ENCODE results near the gene MAST4.

The MAST4 gene

DNA sequence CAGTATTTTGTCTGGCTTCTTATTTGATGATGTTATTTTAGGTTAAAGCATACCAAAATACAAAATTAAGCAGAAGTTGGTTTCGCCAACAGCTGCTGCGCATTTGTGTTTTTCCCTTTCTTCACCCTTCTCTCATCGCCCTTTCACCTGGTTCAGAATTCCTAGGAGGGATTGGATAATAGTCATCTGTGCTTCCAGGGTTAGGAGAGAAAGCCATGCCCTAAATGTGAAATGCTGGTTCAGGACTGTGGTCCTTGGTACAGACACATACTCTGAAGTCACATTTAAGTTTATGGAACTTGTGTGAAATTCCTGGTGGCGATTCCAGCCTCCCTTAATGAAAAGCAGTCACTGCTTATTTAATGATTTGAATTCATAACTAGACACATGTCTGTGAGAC is 7.7 kb downstream of the MAST4 start:
- no peak for DNase-seq (ENCODE audit: low spot score)

DNA sequence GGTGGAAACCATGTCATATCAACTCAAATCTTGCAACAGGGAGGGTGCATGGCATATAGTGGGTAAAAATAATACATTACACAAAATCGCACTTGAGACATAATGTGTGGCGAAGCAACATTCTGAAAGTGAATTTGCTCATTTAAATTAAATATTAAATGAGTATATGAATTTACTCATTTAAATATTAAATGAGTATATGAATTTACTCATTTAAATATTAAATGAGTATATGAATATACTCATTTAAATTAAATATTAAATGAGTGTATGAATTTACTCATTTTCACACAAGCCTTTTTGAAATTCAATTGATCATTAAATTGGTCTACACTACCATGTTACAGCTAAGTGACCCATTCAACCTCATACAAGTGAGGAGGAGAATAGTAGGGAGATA is 10.5 kb downstream of the MAST4 start:
- DNase-seq (ENCODE audit: low spot score), result no peak

DNA sequence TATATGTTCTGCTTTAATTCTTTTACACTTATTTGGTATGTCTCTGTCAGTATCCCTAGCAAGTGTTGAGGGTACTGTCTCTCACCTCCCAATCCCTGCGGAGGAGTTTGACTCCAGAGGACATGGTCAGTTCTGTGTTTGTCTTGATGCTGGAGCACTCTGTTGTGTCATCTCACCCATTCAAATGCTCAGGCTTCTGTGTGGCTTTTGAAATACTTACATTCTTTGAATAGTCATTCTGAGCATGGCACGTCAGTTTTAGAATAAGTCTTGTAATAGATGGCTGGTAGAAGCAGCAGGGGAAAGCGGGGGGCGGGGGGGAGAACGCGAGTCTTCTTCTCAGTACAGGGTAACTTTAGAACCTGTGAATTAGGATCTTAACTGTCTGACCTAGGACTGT is 12.3 kb downstream of the MAST4 start:
- DNase-seq (ENCODE audit: low spot score), result no peak

DNA sequence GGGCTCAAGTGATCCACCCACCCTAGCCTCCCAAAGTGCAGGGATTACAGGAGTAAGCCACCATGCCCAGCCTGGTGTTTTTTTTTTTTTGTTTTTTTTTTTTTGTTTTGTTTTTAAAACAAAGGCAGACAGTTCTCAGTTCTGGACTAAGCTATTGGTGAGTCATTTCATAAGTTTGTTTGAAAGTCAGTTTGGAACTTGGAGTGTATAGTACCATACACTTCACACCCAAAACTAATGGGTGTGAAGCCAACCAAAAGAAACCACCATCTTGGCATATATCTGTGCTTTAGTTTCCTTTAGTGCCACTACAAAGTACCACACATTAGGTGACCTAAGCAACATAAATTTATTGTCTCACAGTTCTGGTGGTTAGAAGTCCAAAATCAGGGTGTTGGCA is 13.4 kb downstream of the MAST4 start:
- no peak for DNase-seq (ENCODE audit: low spot score)

DNA sequence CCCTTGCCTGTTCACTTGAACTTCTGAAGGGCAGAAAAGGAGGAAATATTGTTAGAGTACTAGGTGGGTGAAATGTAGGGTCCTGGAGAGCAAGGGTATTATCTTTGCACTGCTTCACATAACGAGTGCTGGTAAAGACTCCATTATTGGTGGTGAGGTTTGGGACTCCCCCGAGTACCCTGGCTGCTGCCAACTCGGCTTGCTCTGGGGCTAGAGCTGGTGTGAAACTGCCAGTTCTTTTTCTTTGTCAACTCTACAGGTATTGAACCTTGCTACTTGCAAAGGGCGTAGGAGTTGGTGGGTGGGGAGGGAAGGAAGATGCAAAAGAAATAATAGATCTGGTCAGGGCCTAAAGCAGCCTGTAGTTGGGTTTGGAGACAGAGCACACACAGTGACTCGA is 16.0 kb downstream of the MAST4 start:
- no peak for DNase-seq (ENCODE audit: low spot score)

DNA sequence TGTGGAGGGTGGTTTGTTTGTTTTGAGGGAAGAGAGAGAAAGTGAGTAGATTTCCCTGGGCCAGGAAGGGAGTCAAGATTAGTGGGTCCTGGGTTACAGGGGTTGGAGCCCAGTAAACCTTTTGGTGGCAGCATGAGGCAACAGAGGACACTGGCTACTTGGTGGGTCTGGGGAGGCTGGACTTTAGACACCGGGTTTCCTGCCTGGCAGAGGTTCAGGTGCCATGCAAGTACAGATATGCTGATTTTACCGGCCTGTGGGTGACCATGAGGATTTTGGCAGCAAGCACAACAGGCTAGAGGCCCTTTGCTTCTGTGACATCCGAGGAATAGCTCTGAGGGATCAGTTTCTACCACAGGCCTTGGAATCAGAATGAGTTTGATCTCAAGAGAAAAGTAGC is 18.9 kb downstream of the MAST4 start:
- DNase-seq (ENCODE audit: low spot score), result no peak

DNA sequence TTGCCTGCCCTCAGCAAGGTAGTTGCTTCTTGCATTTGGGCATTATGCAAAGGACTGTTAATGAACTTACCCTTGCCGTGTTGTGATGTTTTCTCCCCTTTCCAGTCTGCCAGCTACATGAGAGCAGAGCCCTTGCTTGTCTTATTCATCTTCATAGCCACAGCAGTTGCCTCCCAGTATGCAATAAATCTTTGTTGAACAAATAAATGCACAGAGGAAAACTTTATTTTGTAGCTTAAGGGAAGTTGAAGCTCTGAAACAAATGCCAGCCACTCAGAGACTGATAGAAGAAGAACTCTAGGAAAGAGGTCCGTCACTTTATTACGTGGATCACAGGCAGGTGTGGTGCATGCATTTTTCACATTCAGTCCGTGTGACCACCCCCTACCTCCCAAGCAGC is 19.7 kb downstream of the MAST4 start:
- no peak for DNase-seq (ENCODE audit: low spot score)

DNA sequence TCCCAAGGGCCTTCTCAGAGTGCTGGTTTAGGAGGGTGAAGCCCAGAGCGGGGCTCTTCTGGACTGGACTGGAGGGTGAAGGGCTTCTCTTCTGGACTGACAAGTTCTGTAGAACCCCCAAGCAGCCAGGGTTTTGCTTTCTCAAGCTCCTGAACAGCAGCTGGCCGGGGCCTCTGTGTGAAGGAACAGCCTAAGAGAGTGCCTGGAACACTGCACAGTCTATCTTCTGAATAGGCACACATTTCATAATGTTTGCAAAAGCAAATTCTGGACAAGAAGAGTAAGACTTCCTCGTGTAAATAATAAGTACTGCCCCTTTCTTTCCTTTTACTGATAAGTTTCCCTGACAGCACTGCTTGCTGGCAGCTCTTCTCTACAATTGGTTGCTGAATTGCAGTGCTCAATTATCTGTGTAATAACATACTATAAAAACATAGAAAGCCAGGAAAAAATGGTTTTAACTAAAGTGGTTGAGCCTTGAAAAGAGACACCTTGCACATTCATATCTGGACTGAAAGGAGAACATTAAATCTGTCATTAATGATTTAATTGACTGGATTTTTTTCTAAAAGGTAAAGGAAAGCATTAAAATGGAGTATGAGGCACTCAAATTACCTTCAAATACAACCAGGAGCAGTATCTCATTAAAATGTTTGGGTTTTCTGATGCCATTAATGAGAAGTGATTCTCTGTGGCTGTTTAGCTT is 20.5 kb downstream of the MAST4 start:
- DNase-seq (ENCODE audit: low spot score), result no peak

DNA sequence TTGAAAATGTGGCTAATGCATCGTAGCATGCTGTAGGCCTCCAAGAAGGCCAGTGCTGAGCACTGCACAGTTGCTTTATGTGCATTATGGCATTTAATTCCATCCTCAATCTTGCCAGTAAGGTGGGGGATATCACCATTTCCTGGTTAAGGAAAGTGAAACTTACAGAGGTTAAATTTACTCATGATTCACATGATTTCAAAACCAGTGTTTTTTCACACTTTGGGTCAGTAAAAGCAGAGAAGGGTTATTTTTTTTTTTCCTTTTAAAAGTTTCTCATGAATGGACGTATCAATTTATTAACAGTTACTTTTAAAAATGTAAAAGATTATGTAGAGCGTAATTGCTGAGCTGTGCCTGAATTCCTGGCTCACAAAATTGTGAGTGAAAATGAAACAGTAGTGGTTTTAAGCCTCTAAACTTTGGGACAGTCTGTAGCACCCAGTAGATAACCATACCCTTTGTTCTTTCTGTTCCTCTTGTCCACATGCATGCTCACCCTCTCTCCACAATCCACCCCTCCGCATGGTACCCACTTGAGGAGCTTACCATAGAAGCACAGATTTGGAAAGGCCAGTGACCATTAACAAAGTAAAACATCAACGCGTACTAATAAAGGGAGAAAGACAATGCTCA is 21.2 kb downstream of the MAST4 start:
- DNase-seq (ENCODE audit: low spot score), result no peak

DNA sequence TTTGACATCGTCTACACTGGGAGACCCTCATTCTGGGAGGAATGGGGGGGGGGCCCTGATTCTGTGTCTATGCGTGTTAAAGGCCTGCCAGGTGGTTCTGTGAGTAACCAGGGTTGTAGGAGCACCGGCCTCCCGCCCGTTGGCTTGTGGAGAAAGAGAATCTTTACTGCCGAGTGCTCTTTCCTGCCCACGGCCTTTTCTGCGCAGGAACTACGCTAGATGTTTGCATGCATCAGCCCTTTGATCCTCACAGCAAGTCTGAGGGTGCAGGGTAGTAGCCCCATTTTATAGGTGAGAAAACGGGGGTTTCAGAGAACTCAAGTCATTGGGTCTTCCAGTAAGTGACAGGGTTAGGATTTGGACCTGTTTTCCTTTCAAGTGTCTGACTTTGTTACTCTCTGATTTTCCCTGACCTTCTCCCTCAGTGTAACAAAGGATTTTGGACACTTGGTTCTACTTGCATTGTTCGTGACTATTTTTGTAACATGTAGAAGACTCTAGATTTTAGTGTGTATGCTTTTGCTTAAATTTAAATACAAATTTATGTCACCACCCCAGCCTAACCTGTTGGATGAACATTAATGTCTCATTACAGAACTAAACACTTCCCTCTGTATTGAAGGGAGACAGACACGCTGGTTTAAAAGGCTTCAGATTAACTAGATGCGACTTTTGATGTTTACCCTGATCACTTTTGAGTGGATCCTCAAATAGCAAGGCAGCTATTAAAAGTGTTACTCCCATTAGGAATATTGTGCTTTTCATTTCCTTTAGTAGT is 22.0 kb downstream of the MAST4 start:
- no peak for DNase-seq (ENCODE audit: low spot score)

DNA sequence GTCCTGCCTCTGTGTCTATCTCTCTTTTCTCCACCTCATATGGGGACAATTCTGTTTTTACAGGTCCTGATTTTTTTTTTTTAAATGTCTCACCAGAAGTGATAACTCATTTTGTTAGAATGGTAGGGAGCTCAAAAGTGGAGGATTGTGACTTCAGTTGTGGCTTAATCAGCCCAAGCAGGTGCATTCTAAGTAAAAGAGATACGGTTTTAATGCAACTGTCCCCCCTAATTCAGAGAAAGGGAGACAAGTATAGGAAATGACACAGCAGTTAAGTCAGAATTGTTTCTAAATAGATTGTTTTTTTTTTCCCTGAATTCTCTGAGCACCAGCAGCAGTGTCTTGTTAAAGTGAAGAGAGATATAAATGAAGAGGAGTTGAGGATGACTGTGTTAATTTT is 24.5 kb downstream of the MAST4 start:
- no peak for DNase-seq (ENCODE audit: low spot score)

DNA sequence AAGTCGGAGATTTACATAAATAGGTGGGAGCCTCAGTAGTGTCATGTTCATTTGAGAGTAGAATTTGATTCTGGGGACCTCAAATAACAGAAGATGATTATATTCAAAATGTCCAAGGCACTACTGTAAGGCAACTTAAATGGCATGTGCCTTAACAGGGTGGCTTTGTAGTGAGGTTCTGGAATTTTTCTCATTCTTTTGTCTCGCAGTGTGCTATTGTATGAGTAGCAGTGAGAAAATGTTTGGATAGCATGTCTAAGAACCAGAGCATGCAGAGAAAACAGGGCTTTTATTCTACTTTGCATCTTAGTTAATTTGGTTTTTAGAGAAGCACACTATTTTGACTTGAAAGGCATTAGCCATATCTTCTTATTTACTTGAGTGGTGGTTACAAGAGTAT is 25.0 kb downstream of the MAST4 start:
- DNase-seq (ENCODE audit: low spot score), result no peak

DNA sequence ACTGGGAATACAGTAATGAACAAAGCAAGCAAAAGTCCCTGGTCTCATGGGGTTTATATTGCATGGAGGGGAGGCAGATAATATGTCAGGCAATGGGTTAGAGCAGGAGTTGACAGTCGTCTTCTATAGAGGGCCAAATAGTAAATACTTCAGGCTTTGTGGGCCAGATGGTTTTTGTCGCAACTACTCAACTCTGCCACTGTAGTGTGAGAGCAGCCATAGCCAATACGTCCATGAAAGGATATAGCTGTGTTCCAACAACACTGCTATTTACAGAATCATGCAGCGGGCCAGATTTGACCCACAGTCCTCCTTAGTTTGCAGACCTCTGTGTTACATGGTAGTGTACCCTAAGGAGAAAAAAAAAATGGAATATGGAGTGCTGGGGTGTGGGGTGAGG is 25.5 kb downstream of the MAST4 start:
- no peak for DNase-seq (ENCODE audit: low spot score)

DNA sequence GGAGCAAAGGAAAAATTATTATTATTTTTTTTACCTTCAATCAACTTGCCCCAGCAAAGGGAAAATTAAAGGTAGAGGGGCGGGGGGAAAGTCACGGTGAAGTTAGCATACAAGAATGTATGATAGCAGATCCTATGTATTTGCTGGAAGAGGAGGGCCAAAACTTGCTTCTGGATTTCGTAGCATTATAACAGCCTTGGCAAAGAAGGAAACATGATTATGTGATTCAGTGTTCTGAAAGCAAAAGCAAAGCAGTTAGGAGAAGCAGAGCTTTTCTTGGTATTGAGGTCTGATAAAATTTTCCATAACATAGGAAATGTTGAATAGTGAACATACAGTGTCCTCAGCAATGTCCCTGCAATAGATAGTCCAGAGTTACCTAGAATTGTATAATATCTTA is 32.4 kb downstream of the MAST4 start:
- no peak for DNase-seq (ENCODE audit: low spot score)

DNA sequence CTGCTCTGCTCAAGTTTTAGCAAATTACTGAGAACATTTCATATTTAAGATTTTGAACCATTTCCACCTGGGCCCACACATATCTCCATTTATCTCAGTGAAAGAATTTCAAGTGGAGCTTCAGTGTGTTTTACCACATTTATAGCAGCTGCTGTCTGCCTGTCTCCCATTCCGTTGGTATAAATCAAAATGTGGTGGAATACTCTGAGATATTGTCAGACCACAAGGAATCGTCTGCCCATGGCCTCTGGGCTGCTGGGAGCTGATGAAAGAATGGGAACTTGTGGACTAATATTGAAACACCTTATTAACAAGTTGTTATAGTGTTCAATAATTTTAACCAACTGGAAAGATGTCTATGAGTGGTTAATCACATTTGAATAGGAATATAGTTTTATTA is 33.3 kb downstream of the MAST4 start:
- DNase-seq (ENCODE audit: low spot score), result no peak

DNA sequence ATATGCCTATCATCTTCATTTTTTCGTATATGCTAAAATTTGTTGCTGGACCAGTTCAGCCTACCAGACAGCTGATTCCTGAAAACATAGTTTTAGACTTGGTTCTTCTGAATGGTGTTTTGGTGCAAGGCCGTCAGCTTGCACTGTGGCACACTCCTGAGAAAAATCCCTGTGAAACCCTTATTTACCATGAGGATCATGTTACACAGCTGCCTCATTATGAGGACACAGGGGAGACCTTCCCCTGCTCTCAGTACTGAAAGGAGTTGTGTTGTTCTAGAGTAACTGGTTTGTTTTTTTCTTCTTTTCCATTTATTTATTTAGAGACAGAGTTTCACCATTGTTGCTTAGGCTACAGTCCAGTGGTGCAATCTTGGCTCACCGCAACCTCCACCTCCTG is 37.6 kb downstream of the MAST4 start:
- no peak for DNase-seq (ENCODE audit: low spot score)

DNA sequence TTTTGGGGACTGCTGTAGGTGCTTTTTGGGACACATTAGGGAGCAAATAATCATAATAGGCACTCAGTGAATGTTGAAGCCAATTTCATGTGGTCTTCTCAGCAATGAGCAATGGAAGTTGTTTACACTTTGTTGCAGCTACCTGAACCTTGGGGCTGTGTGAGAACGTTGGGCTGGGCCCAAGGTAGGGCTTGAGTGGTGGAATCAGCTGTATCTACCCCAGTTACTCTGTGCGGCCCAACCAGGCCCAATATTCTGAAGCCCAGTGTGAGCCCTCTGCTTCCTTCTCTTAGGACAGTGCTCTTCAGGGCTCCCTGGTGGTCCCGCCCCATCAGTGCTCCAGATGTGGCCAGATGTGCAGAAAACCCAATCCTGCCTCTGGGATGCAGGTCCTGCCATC is 38.4 kb downstream of the MAST4 start:
- DNase-seq (ENCODE audit: low spot score), result no peak

DNA sequence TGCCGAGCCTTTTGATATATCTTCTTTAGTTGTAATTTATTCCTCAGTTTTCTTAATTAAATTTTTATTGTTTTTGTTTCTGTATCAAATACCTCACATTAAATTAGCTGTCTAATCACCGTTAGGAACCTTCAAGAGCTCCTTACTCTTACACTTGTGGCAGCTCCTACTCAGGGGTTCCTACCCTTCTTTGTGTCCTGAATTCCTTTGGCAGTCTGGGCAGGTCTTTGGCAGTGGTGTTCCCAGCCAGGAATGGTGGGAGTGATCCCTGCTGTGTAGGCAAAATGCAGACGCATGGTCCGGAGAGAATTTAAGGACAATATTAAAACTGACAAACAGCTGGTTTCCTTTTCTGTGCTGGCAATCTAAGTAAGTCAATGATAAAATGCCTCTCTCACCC is 41.8 kb downstream of the MAST4 start:
- DNase-seq (ENCODE audit: low spot score), result no peak

DNA sequence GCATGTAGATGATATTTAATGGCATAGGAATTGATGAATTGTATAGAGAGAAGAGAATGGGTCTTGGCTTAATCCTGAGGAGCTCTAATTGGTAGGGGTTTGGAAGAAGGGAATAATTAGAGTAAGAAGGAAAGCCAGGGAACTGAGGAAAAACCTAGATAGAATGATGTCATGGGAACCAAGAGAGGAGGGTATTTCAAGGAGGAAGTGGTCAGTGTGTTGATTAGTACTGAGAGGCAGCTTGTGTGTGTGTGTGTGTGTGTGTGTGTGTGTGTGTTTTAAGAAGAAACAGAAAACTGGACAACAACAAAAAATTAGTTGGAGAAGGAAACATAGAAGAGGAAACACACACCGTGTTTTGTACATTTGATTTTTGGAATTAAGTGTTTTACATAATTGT is 42.8 kb downstream of the MAST4 start:
- no peak for DNase-seq (ENCODE audit: low spot score)

DNA sequence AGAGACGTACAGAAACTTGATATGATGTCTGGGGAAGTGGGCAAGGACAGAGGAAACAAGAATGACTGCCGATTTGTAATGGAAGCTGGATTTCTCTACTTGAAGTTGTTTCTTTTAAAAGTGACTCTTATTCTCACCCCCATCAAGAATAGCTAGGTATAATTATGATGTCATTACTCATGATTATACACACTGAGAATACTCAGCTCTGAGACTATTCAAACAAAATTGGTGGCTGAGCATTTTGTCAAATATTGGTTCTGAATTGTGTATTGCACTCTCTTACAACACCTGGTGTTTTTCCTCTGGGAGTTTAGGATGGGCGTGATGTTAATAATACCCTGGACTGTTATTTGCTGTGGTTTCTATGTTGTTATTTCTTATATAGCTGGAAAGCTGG is 46.3 kb downstream of the MAST4 start:
- DNase-seq (ENCODE audit: low spot score), result no peak

DNA sequence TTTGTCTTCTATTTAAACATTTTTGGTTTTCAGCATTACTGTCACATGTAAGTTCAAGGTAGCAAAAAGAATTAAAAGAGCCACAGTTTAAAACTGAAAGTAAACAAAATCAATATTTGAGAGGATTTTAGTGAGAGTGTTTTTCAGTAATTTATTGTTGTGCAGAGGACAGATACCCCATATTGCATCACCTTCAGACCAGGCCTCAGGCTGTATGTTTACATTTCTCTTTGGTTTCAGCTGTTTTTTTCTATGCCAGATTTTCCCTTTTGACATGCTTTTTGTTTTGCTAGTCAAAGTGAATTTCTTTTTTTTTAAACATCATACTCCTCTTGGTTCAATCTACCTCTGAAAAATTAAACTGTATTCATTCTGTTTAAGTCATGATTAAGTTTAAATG is 47.2 kb downstream of the MAST4 start:
- DNase-seq (ENCODE audit: low spot score), result no peak

DNA sequence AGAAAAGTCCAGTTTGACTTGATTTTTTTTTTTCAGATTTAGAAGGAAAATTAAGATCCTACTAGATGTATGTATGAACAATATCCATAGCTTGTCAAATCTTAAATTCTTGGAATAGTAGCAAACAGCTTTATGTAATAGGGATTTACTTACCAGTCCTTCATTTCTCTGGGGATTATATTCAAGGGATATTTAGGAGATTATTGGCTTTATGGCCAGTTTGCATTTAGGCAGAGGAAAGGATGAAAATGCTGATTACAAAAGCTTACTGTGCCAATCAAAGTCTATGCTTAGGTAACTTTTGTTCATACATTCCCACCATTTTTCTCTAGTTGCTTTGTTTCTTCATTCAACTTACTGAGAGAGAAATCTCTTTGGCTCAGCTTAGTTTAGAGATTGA is 47.9 kb downstream of the MAST4 start:
- no peak for DNase-seq (ENCODE audit: low spot score)

DNA sequence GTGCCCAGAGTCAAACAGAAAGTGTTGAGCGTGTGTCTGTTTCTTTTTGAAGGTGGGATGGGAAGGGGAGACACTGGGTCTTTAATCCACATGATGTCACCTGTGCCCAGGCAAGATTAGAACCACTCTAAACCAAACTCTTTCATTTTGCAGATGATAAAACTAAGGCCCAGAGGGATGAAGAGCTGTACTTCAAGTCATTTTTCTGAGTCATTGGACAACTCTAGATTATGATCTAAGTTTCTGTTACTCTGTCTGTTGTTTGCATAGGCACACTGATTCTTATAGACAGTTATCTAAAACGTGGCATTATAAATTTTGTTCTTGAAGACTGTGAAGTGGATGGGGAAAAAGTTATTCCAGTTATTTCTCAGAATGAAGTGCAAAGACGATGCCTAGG is 48.8 kb downstream of the MAST4 start:
- no peak for DNase-seq (ENCODE audit: low spot score)

DNA sequence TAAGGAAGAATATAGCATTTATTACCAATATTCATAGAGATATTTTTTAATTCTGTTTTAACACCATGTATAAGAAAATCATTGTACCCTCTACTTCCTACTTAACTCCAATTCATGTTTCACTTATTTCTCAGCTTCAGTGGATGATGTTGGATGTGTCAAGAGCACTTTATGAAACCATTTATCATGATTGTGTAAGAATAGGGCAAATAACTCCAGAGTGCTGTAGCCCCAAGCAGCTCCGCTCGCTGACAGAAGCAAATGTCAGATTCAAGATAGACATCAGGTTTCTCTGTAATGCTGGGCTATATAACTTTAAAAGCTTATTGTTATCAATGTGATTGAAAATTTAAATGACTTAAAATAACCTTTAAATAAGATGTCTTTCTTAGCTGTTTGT is 50.4 kb downstream of the MAST4 start:
- DNase-seq (ENCODE audit: low spot score), result no peak

All from AG08395 (cell line).